HG03196 (cell line): Measurements from ENCODE around the gene MXD1.
A peak's percentile ranks its signal among the peaks of the same experiment; 100 is the strongest.
"Not testable (repeated sequence)": the region's sequence is repeated elsewhere in the genome, so short reads cannot be mapped to it uniquely, and the experiment has no call there.

Source experiments
- ATAC-seq: cut with Tn5 transposase; IDR thresholded peaks from one replicate; pipeline ENCODE4 v1.9.1; 2021; ENCODE audit not compliant: unreplicated experiment

MXD1 gene

GRCh38 chr2:69914950-69915945, at the start of gene MXD1:
Gene MXD1, plus strand, starts transcription at chr2:69915109. Its CDS starts 222 bp downstream, at chr2:69915331.
- no peak for ATAC-seq

DNA sequence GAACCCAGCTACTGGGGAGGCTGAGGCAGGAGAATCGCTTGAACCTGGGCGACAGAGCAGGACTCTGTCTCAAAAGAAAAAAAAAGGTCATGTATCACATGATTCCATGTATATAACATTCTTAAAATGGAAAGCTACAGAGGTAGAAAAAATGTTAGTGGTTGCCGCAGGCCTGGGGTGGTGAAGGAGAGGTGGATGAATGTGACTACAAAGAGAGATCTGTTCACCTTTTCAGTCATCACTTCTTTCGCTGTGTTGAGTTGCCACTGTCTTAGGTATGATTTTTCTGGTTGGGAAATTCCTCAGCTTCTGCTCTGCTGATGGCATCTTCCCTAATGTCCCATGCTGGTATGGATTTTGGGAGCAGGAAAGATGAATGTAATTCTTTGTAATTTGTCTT, 26.5 kb upstream of the MXD1 start:
- no peak for ATAC-seq

- no peak for ATAC-seq
Measured at GRCh38 chr2:69889302-69889701, 25.6 kb upstream of the MXD1 start.

GRCh38 chr2:69890881-69891280, 24.0 kb upstream of the MXD1 start:
- ATAC-seq: no peak

- ATAC-seq: not testable (repeated sequence)
Measured at GRCh38 chr2:69892838-69893424, 22.0 kb upstream of the MXD1 start.

DNA sequence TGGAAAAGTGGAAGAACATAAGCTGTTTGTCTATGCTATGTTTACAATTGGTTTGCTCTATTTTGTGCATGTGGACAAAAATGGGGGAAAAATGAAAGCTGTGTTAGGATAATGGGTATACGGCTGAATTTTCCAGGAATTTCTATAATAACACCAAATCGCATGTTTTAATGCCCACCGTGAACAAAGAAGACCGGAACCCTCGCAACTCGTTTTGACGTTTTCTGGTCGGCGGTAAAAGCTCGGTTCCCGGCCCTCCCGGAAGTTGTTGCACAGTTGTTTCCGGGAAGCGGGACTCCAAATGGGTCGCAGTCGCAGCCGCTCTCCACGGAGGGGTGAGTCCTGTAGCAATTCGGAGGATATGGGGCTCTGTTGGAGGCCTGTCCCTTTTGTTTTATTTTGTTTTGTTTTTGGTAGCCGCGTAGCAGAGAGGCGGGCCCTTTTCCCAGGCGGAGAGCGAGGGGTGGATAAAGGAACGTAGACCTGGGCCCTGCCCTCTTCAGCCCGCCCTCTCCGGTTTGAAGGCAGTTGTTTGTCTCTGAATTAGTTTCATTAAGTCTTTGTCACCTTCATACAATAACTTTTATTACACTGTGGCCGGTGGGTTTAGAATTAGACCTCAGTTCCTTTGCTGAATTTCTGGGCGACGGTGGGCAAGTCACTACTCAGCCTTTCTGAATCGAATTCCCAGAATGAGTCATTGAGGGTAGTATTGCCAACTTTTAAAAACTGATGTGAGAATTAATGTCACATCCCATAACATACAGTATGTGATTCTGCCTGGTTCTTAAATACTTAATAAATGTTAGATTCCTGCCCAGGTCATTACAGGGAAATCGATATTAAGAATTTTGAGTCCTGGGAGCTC, 21.0 kb upstream of the MXD1 start, which contains the start of gene SNRNP27:
Gene SNRNP27, plus strand, starts transcription at position 273 of the 868 bp plus-strand sequence. Its CDS starts 29 bp downstream, at position 302.
- peak; percentile 72 for ATAC-seq

- not testable (repeated sequence) for ATAC-seq
Measured at GRCh38 chr2:69894737-69895136, 20.2 kb upstream of the MXD1 start.

DNA sequence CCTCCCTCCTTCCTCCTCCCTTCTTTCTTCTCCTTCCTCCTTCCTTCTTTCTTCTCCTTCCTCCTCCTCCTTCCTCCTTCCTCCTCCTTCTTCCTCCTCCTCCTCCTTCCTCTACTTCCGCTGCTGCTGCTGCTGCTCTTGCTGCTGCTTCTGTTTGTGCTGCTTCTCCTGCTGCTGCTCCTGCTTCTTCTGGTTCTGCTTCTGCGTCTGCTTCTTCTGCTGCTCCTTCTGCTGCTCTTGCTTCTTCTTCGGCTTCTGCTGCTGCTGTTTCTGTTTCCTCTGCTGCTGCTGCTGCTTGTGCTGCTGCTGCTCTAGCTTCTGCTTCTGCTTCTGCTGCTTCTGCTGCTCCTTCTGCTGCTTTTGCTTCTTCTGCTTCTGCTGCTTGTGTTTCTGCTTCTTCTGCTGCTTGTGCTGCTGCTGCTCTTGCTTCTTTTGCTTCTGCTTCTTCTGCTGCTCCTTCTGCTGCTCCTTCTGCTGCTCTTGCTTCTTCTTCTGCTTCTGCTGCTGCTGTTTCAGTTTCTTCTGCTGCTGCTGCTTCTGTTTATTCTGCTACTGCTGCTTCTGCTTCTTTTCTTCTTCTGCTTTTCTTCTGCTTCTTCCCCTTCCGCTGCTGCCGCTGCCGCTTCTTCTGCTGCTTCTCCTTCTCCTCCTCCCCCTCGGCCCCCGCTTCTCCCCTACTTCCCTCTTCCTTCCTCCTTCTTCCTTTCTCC, 12.5 kb upstream of the MXD1 start:
- no peak for ATAC-seq

DNA sequence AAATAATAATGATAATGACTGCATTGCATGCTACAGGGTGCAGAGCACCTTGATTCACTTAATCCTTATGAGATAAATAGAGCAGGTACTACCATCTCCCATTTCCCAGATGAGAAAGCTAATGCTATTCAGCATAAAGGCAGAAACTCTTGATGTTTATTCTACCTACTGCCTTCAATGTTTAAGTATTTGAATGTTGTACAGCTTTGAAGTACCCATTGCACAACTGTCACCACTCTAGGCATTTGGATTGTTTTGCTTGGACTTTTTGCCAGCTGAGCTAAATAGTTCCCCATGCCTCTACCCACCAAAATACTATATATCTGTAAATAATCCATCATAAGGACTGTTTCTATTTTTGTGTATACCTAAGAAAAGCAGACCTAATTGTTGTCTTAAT, 7.7 kb upstream of the MXD1 start:
- ATAC-seq: no peak

DNA sequence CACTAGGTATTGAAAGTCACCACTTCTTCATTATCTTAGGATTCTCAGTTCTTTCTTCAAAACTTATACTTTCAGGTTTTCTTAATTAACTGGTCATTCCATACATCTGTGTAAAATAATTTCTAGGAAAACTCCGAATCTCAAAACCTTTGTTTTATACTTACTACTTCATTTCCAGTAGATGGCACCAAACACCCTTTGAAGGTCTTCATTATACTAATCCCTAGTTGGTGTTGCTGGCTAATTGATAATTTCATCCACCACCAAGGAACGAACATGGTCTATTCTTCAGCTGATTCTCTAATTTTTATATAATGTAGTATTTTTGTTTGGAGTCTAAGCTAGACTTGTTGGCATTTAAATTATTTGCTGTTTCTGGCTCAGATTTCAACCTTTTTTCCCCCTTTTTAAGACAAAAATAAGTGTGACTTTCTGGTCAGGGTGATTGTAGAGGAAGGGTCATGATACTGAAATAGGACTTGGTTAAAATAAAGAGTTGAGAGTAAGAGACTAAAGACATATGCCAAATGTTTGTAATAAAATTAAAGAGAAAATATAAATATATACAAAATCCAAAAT, 2.8 kb upstream of the MXD1 start:
- no peak for ATAC-seq

- ATAC-seq: peak; percentile 84
Measured at GRCh38 chr2:69914164-69914949, 552 bp upstream of the MXD1 start.

DNA sequence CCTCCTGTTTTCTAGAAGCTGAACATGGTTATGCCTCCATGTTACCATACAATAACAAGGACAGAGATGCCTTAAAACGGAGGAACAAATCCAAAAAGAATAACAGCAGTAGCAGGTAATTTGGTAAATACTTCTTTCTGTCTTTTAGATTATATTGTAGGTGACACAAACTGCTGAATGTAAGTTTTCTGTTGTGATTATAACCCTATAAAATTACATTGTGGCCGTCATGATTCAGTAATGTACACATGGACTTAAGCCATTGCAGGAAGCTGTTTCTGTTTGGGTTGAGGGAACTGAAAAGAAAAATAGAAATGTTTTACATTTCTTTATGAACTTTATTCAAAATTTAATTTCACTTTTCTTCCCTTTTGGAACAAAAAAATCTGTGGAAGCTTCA, 1.2 kb downstream of the MXD1 start:
- ATAC-seq: no peak

DNA sequence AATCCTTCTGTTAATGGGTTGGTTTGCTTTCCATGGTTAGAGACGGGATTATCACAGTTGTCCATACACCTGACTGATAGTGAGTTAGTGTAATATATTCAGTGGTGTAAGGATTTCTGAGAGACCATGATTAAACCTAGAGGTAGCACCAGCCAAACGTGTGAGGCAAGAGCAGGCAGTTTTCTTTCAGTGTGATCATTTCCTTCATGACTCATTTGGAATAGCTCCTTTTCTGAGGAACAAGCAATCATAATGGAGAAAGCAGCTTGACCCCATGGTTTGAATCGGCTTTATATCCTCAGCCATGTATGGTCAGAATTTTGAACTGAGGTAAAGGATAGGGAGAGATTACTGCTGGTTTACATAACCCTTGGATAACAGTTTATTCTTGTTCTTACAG, 2.9 kb downstream of the MXD1 start:
- ATAC-seq: no peak

DNA sequence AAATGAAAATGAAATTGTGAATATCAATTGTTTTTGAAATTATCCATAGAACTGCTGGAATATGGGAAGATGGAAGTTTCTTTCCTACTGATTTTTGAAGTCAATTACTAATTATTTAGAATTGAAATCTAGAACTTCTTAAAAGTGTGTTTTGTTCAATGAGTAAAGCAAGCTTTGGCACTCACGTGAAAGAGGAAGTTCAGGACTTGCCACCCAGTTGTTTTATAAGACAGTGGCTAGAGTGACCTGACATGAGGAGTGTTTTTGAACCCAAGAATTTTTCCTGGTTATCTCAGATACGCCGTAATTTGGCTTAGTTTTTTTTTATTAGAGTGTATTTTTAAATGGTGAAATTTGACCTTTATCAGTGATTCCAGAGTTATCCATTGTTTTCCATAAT, 3.5 kb downstream of the MXD1 start:
- ATAC-seq: no peak

GRCh38 chr2:69923116-69923515, 8.2 kb downstream of the MXD1 start:
- no peak for ATAC-seq

DNA sequence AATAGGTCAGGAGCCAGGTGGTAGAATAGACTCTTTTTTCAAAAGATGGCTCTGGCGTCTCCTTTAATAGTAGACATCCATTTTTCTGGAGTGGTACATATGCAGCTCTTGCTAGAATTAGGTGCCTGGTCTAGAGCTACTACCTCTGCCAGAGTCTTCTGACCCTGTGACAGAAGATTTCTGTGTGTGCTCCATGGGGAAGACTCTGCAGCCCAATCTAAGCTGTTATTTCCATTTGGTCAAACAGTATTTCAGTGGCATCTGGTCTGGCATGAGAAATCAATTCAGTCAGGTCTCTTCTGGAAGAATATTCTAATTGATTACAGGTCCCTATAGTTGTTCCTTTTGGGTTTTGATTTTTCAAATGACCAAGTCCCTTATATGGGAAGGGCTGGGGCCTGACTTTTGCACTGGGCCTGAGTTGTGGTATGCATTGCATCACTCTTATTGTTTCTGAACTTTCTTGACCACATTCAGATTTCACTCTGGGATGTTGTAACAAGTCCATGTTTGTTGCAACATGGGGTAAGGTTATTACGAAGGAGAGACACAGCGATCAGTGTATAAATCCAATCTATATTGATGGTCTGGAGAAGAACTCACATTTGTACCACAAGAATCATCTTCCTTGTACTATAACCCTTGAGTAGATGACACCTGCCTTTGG, 12.1 kb downstream of the MXD1 start:
- ATAC-seq: no peak

- ATAC-seq: no peak
Measured at GRCh38 chr2:69931832-69932595, 17.1 kb downstream of the MXD1 start.

DNA sequence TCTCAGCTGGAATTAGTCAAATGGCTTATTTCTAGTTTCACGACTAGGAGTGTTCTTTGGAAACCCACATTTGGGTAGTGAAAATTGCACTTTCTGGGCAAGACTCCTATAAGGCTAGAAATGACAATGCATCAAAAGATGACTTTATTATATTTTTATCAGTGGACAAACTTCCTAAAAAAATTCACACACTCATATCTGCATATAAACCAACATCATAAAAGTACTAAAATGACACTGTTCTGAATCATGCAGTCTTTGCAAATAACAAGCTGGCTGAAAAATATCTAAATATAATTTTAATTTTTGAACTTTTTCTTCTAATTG, 17.6 kb downstream of the MXD1 start:
- ATAC-seq: no peak
